ELF-1 (cell line): Measurements from ENCODE around the gene PNCK.

Source experiments
- DNase-seq: peaks from one replicate; pipeline ENCODE4 v3.0.0-alpha.2; 2016; ENCODE audit warnings: low read depth, low spot score

PNCK gene

DNA sequence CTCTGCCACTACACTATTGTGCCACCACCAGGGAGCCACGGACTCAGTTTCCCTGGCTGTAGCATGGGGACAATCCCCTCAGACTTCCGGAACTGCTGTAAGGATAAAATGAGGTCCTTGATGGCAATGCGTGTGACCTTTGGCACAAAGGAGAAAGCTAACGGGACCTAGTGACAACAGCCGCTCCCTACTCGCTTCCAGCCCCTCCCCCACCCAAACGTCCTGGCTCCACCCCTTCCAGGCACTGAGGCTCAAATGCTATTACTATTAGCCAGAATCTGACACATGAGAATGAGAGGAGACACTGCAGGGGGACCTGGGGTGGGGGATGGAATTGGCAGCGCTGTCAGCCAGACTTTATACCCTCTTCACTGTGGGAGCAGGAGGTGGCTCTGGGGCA is 32.0 kb downstream of the PNCK start:
- DNase-seq: peak; percentile 54

- peak; percentile 57 for DNase-seq
These were observed 32.7 kb downstream of the PNCK start for GRCh38 chrX:153640736-153641575.

- DNase-seq: no peak
These were observed 33.4 kb downstream of the PNCK start for GRCh38 chrX:153640045-153640686.

DNA sequence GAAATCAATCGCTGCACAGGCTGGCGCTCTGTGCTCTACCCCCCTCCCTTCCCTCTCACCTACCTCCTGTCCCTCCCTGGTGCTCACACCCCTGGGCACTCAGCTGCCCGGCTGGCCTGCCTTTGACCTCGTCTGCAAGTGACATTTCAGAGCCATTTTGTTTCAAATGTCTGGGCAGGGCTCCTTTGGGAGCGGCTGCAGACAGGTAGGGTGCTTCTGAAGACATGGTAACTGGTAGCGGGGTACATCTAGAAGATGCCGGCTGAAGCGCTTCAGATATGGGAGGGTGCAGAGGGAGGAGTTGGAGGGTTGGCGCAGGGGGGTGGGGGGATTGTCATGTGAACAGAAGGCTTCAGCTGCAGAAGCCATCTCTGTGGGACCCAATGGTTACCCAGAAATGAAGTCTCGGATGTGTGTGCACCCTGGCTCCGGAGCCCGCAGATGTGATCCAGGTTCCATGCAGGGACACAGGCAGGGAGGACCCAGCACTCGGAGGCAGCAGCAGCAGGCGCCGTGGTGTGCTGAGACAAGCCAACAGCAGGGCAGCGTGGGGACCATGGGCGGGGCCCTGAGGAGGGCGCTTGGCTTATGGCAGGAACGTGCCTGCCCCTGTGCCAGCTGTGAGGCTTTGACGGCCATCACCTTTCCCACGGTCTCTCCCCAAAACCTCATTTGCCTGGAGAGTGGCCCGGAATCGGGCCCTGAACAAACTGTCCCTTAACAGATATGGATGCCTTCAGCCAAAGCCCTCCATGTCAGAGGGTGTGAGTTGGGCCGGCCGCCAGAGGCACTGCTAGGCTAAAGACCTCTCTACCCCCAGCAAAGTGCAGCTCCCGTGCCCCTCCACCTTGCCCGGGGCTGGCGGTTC is 34.2 kb downstream of the PNCK start:
- DNase-seq: no peak

- no peak for DNase-seq
These were observed 35.0 kb downstream of the PNCK start for GRCh38 chrX:153638436-153639176.

DNA sequence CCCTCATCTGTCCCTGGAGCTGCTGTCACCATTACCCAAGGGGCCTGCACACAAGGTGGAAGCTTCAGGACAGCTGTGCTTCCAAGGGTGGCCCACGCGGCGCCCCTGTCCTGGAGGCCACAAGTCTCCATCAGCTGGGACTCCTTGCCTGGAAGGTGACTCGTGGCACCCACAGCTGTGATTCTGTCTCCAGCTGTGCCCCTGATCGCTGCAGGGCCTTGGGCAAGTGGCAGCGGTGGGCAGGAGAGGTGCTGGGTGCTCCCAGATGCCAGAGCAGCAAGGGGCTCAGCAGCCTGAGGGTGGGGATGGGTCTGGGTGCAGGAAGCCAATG is 35.6 kb downstream of the PNCK start:
- no peak for DNase-seq

DNA sequence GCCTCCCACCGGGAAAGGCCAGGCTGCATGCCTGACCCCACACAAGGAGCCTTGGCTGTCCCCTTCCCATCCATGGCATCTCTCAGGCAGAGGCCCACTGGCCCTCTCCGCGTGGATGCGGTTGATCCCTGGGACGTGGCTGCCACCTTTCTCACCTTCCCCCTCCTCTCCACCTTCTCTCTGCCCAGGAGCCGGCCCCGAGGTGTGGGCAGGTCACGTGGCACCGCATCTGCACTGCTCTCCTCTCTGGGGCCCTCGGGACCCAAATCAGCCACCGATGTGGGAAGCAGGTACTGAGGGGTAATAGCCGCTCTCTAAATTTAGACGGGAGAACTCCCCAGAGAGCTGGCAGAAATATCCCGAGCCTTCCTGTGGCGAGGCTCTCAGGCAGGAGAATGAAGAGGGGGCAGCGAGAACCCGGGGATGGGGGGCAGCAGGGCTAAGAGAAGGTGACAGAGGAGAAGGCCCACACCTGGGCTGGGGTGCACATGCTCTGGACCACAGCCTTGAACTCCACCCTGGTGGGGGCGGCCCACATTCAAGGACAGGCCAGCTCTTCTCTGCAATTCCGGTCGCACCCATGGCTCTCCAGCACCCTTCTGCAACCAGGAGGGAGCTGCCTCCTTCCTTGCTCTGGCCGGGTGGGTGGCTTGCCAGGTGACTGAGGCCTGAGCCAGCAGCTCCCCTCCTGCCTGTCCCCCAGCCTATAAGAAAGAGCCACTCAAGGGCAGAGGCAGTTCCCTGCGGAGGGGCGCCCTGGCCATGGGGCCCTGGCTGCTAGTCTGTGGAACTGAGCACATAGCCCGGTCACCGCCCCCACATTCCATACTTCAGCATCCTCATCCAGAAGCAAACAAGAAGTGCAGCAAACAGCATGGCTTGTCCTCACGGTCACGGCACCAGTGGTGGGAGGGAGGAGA is 36.2 kb downstream of the PNCK start:
- DNase-seq: no peak

DNA sequence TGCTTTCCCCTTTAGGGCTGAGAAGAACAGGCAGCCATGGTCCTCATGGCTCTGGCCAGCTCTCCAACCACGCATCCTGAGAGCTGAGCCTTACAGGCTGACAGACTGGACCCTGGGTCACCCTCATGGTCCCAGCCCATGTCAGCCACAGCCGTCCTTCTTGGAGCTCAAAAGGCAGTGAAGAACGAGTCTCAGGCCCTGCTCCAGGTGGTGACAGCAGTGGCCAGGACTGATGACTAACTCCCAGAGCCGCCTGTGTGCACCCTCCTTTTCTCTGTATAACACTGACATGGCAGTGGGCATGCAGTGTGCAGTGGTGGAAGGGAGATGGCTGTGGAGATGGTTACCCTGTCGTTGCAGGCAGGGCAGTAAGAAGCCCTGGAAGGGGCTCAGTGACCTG is 36.9 kb downstream of the PNCK start:
- no peak for DNase-seq

DNA sequence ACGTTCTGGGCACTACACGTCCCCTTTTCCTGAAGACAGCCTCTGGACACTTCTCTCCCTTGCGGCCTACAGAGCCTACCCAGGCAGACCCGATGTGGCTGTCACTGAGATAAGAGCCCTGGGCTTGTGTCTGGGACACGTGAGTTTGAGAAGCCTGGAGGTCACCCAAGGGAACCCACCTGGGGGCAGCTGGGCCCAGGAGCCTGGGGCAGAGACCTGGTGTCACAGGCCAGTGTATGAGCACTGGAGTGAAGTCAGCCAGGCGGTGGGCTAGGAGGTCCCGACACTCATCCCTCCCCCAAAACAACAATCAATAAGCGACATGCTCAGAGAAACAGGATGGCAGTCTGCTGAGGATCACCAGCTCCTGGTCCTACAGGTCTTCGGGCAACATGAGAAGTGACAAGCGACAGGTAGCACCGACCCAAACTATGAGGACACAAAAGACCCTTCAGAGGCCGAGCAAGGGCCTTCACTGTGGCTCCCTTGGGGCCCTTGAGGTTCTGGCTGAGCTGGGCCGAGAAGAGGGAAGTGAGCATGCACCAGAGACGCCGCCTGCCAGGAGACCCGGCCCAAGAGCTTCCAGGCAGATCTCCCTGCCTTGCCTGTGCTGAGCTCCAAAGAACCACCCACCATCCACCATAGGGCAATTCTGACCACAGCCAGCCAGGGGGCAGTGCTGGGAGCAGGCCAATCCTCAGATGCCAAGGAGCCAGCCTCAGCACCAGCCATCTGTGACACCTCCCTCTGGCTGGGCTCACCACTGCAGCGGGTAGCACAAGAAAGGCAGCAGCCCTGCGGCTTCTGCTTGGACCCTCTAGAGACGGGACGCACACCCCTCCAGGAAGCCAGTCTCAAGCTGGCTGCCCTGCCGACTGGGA is 37.6 kb downstream of the PNCK start:
- peak; percentile 90 for DNase-seq

DNA sequence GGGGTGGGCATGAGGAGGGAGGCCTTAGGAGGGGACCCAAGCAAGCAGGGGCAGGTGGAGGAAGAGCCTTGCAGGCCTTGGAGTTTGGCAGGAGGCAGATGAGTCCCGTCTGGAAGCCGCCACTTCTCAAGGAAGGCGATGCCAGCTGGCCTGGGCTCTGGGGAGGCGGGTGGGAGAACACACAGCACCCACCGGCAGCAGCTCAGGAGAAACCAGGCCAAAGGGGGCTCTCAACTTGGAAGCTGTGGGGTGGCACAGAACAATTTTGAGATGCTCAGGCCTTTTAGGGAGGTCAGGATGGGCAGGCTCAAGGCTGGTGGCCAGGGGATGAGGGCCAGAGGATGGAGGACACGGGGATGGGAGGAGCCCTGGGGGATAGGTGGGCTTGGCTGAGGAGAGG is 38.2 kb downstream of the PNCK start:
- no peak for DNase-seq

GRCh38 chrX:153634832-153635231 is 38.8 kb downstream of the PNCK start:
- DNase-seq: no peak

GRCh38 chrX:153634236-153634635 is 39.4 kb downstream of the PNCK start:
- DNase-seq: no peak

DNA sequence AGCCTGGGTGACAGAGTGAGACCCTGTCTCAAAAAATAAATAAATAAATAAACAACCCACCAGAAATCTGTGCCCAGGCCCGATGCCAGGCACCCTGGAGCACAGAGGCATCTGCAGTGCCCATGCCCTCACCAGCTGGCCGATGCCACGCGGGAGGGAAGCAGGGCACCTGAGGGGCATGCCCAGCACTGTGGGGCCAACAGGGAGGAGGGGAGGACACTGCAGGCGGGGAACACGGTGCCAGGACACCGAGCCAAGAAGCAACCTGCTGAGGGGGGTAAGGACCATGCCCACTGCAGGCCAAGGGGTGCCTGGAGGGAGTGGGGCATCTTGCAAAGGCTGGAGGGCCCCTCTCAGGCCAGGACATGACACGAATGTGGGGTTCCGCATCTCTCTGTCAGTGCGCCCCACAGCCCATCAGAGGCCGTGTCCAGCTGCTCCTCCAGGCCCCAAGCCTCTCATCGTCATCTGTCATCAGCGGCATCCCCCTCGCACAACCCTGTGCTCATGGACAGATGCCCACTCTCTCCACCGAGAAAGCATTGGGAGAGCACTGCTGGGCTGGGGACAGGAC is 39.9 kb downstream of the PNCK start:
- DNase-seq: no peak

GRCh38 chrX:153633048-153633447 is 40.6 kb downstream of the PNCK start:
- no peak for DNase-seq

- DNase-seq: no peak
These were observed 41.0 kb downstream of the PNCK start for GRCh38 chrX:153632595-153632946.

GRCh38 chrX:153631907-153632594 is 41.6 kb downstream of the PNCK start:
- DNase-seq: no peak

GRCh38 chrX:153631346-153631745 is 42.3 kb downstream of the PNCK start:
- no peak for DNase-seq

DNA sequence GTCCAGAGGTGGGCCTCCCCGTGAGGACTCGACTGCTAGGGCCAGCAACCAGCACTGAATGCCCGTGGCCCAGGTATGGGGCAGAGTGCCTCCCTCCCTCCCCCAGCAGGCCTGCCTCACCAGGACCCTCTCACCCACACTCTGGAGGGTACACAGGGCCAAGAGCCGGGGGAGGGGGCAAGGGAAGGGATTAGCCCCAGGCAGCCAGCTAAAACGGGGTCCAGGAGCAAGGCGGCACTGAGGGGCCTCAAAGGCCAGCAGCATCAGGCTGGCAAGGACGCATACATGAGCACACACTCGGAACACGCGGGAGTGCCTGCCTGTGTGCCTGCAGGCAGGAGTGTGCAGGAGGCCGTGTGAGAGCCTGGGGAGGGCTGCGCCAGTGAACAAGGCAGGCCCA is 44.9 kb downstream of the PNCK start:
- DNase-seq: no peak

DNA sequence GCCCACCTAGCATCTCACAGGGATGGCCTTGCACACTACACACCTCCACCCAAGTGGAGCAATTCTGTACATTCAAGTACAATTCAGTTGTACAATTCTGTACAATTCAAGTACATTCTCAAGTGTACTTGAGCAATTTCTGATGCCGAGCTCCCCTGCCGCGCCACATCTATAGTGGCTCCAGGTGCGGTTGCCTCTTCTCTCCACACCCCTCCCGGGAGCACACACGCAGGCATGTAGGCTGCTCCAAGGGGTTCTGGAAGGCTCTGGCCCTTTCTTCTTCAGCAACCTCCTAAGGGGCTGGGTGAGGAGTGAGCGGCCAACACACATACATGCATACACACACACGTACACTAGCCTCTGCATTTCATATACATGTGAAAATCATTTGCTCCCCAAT is 45.5 kb downstream of the PNCK start:
- DNase-seq: no peak
